Left kidney (tissue), 8 donors: ENCODE data around the gene FUBP3. TPM values are rescaled to one million over a fixed set of nuclear protein-coding genes. Genes with fewer than 3 reads are reported as not detected.

Experiments
- DNase-seq: peaks from one replicate; pipeline ENCODE4 v3.0.0-alpha.2; 2013
- long read RNA-seq, 8 donors: transcript quantifications; one replicate each; lab custom pipeline, GENCODE V29; 2026
- polyA plus RNA-seq: library from polyadenylated mRNA; unstranded; fragments of 120-200 nt; gene quantifications from one replicate; pipeline ENCODE4 v1.2.1, GENCODE V29; 2013; ENCODE audit not compliant: insufficient read length

The FUBP3 gene
- polyA plus RNA-seq, result 76.2 TPM
- long read RNA-seq, donor 1, transcript FUBP3-201 (19 exons, 3,124 nt), result major isoform, 10 of 23 reads
- long read RNA-seq, donor 1, partial matches to known transcripts, result 5 of 23 reads
- long read RNA-seq, donor 1, other reads (novel, unspliced or antisense), result 0 of 23 reads
- long read RNA-seq, donor 2, transcript FUBP3-201 (19 exons, 3,124 nt), result major isoform, 7 of 10 reads
- long read RNA-seq, donor 2, partial matches to known transcripts, result 0 of 10 reads
- long read RNA-seq, donor 2, other reads (novel, unspliced or antisense), result 0 of 10 reads
- long read RNA-seq, donor 3, transcript FUBP3-201 (19 exons, 3,124 nt), result major isoform, 5 of 7 reads
- long read RNA-seq, donor 3, partial matches to known transcripts, result 0 of 7 reads
- long read RNA-seq, donor 3, other reads (novel, unspliced or antisense), result 0 of 7 reads
- long read RNA-seq, donor 4, result 0 reads
- long read RNA-seq, donor 5, transcript FUBP3-201 (19 exons, 3,124 nt), result major isoform, 12 of 14 reads
- long read RNA-seq, donor 5, partial matches to known transcripts, result 0 of 14 reads
- long read RNA-seq, donor 5, other reads (novel, unspliced or antisense), result 0 of 14 reads
- long read RNA-seq, donor 6, partial matches to known transcripts, result 0 of 5 reads
- long read RNA-seq, donor 6, other reads (novel, unspliced or antisense), result 0 of 5 reads
- long read RNA-seq, donor 7, transcript FUBP3-201 (19 exons, 3,124 nt), result major isoform, 20 of 40 reads
- long read RNA-seq, donor 7, partial matches to known transcripts, result 16 of 40 reads
- long read RNA-seq, donor 7, other reads (novel, unspliced or antisense), result 0 of 40 reads
- long read RNA-seq, donor 8, transcript FUBP3-201 (19 exons, 3,124 nt), result major isoform, 5 of 5 reads
- long read RNA-seq, donor 8, partial matches to known transcripts, result 0 of 5 reads
- long read RNA-seq, donor 8, other reads (novel, unspliced or antisense), result 0 of 5 reads

- peak; percentile 87 for DNase-seq
Observed at GRCh38 chr9:130578865-130579737, at the start of gene FUBP3. Gene FUBP3, plus strand, starts transcription at chr9:130579577. Its CDS starts 104 bp downstream, at chr9:130579681.

- no peak for DNase-seq
Observed at GRCh38 chr9:130530938-130531337, 48.4 kb upstream of the FUBP3 start.

GRCh38 chr9:130531670-130532069 is 47.7 kb upstream of the FUBP3 start:
- DNase-seq, result no peak

GRCh38 chr9:130532426-130533080 is 46.8 kb upstream of the FUBP3 start:
- DNase-seq, result no peak

GRCh38 chr9:130535818-130536521 is 43.4 kb upstream of the FUBP3 start:
- DNase-seq, result peak; percentile 42

GRCh38 chr9:130536701-130537107 is 42.7 kb upstream of the FUBP3 start:
- no peak for DNase-seq

GRCh38 chr9:130537346-130538050 is 41.9 kb upstream of the FUBP3 start:
- DNase-seq, result no peak

- DNase-seq, result no peak
Observed at GRCh38 chr9:130539420-130540223, 39.8 kb upstream of the FUBP3 start.

GRCh38 chr9:130541533-130541932 is 37.8 kb upstream of the FUBP3 start:
- DNase-seq, result no peak

- no peak for DNase-seq
Observed at GRCh38 chr9:130542038-130542437, 37.3 kb upstream of the FUBP3 start.

- DNase-seq, result no peak
Observed at GRCh38 chr9:130542457-130543228, 36.7 kb upstream of the FUBP3 start.

- DNase-seq, result no peak
Observed at GRCh38 chr9:130543368-130543767, 36.0 kb upstream of the FUBP3 start.

GRCh38 chr9:130543859-130544258 is 35.5 kb upstream of the FUBP3 start:
- no peak for DNase-seq

GRCh38 chr9:130544364-130544763 is 35.0 kb upstream of the FUBP3 start:
- no peak for DNase-seq

- no peak for DNase-seq
Observed at GRCh38 chr9:130548103-130548502, 31.3 kb upstream of the FUBP3 start.

GRCh38 chr9:130549093-130549735 is 30.2 kb upstream of the FUBP3 start:
- DNase-seq, result no peak

GRCh38 chr9:130554606-130555005 is 24.8 kb upstream of the FUBP3 start:
- DNase-seq, result no peak

- DNase-seq, result no peak
Observed at GRCh38 chr9:130555061-130555460, 24.3 kb upstream of the FUBP3 start.
